ENCODE results near the gene LSM7. TPM values are rescaled to one million over a fixed set of nuclear protein-coding genes. Genes with fewer than 3 reads are reported as not detected.
A peak's percentile ranks its signal among the peaks of the same experiment; 100 is the strongest.

LSM7 gene
- total RNA-seq, 2 experiments from 2014 or later: 164 to 321 TPM

DNA sequence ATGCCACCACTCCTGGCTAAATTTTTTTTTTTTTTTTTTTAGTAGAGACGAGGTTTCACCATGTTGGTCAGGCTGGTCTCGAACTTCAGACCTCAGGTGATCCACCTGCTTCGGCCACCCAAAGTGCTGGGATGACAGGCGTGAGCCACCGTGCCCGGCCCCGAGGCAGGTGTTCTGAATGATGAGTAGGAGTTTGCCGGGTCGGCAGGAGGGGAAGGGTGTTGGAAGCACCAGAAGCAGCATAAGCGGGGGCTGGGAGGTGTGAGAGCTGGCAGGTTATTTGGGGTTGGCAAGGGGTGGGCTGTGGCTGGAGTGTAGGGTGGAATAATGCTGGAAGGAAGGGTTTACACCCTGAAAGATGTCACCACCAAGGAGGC is 1.9 kb upstream of the LSM7 start:
- Histone ChIP-seq H3K36me3 (ENCODE audit: insufficient read depth, low read length) (peaks cover 39% of the 10 kb centered on the region), H3K4me1 (ENCODE audit: insufficient read depth, low read length, poor library complexity, severe bottlenecking) (peaks cover 71% of the 10 kb centered on the region), H2AFZ (ENCODE audit: low read length) (no peak overlapping the region), H3K9me2 (ENCODE audit: insufficient read depth, low read length) (no peaks in the 10 kb centered on the region), H3K4me2 (ENCODE audit: low read length) (peak overlapping the region; percentile 95), H3K9me3 (ENCODE audit: low read length) (peaks cover 5% of the 10 kb centered on the region; the same call in 1 of the 2 replicates), H3K4me3 (ENCODE audit: low read depth, low read length, poor library complexity, severe bottlenecking) (peak overlapping the region; percentile 6), H4K20me1 (ENCODE audit: insufficient read depth, low read length) (no peaks in the 10 kb centered on the region; the same call in 1 of the 2 replicates), H3K27ac (ENCODE audit: low read depth, low read length, poor library complexity, severe bottlenecking) (no peak overlapping the region), H3K79me2 (ENCODE audit: insufficient read depth, low read depth, low read length) (peaks cover 79% of the 10 kb centered on the region)
- no TSS peak for BruUV-seq (replicated peaks)
- CTCF ChIA-PET (ENCODE audit: unreplicated experiment): no interaction called here
- POLR2A ChIA-PET: no interaction called here
- intact Hi-C loops (cut with micrococcal nuclease; ENCODE audit: unreplicated experiment): loop anchor here (5.0 kb wide), 1 partner anchor 297 kb away; no protein-coding TSS in a partner anchor
- TF ChIP-seq, protein P1, sequence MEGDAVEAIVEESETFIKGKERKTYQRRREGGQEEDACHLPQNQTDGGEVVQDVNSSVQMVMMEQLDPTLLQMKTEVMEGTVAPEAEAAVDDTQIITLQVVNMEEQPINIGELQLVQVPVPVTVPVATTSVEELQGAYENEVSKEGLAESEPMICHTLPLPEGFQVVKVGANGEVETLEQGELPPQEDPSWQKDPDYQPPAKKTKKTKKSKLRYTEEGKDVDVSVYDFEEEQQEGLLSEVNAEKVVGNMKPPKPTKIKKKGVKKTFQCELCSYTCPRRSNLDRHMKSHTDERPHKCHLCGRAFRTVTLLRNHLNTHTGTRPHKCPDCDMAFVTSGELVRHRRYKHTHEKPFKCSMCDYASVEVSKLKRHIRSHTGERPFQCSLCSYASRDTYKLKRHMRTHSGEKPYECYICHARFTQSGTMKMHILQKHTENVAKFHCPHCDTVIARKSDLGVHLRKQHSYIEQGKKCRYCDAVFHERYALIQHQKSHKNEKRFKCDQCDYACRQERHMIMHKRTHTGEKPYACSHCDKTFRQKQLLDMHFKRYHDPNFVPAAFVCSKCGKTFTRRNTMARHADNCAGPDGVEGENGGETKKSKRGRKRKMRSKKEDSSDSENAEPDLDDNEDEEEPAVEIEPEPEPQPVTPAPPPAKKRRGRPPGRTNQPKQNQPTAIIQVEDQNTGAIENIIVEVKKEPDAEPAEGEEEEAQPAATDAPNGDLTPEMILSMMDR (conservative IDR thresholded peaks at IDR 0.05; ENCODE audit: low read length): no peak
- no peak for TF ChIP-seq EZH2phosphoT487 (IDR thresholded peaks at IDR 0.05; ENCODE audit: borderline replicate concordance, low read depth, low read length)
- no peak for DNase-seq (ENCODE audit: low spot score)

DNA sequence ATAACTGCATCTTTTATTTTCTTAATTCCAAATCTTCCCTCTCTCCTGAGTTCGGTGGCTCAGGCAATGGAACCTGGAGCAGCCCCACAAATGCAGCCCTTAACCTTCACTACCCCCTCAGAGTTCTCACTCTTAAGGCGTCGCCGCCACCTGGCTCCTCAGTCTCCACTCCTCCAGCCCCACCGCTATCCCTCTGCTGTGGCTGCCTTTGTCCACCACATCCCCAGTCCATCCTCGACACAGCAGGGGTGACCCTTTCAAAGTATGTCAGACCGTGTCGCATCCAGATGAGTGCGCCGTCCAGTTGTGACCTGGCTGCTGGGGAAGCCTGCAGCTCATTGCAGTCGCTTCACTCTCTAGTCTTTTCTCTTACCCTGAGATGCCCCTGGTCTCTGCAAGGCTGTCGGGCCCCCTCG is 1.1 kb upstream of the LSM7 start:
- Histone ChIP-seq H3K4me1 (ENCODE audit: insufficient read depth, low read length, poor library complexity, severe bottlenecking) (peaks cover 72% of the 10 kb centered on the region), H3K36me3 (ENCODE audit: insufficient read depth, low read length) (peaks cover 40% of the 10 kb centered on the region), H3K27ac (ENCODE audit: low read depth, low read length, poor library complexity, severe bottlenecking) (peak overlapping the region; percentile 70), H3K9me2 (ENCODE audit: insufficient read depth, low read length) (no peaks in the 10 kb centered on the region), H3K9me3 (ENCODE audit: low read length) (peaks cover 5% of the 10 kb centered on the region; the same call in 1 of the 2 replicates), H3K79me2 (ENCODE audit: insufficient read depth, low read depth, low read length) (peaks cover 78% of the 10 kb centered on the region), H3K4me3 (ENCODE audit: low read depth, low read length, poor library complexity, severe bottlenecking) (peak overlapping the region; percentile 89), H2AFZ (ENCODE audit: low read length) (no peak overlapping the region), H4K20me1 (ENCODE audit: insufficient read depth, low read length) (no peaks in the 10 kb centered on the region; the same call in 1 of the 2 replicates), H3K4me2 (ENCODE audit: low read length) (peak overlapping the region; percentile 95)
- peak; percentile 26 for DNase-seq (ENCODE audit: low spot score)
- POLR2A ChIA-PET: interaction anchor here (0.7 kb wide), 1 partner anchor 638 kb away, joined by 3 read pairs; no protein-coding TSS in a partner anchor
- BruUV-seq (replicated peaks): TSS peak; percentile 69
- intact Hi-C loops (cut with micrococcal nuclease; ENCODE audit: unreplicated experiment): loop anchor here (2.0 kb wide), 2 partner anchors 57 to 61 kb away; no protein-coding TSS in a partner anchor
- CTCF ChIA-PET (ENCODE audit: unreplicated experiment): no interaction called here
- TF ChIP-seq EZH2phosphoT487 (IDR thresholded peaks at IDR 0.05; ENCODE audit: borderline replicate concordance, low read depth, low read length): no peak
- TF ChIP-seq, protein P1 (conservative IDR thresholded peaks at IDR 0.05; ENCODE audit: low read length): 0 out of 2 replicates have a peak, but pooled peaks have one; percentile 19

DNA sequence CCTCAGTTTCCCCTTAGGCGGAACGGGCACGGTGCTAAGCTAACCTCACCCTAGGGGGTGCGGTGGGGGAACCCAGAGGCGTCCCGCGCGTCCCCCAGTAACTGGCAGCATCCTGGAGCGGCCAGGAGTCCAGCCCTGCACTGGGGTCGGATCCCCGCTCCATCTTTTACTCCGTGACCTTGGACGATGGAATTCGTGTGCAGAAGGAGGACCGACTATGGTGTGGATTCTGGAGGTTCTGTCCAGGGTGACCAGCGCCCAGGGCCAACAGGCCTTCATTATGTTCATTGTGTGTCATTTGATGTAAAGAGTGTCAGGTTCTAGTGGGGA is 728 bp upstream of the LSM7 start:
- H3K27ac ChIP-seq (ENCODE audit: low read depth, low read length, poor library complexity, severe bottlenecking): peak overlapping the region; percentile 70
- no TSS peak for BruUV-seq (replicated peaks)
- H3K9me3 ChIP-seq (ENCODE audit: low read length): peaks cover 5% of the 10 kb centered on the region; the same call in 1 of the 2 replicates
- H3K9me2 ChIP-seq (ENCODE audit: insufficient read depth, low read length): no peaks in the 10 kb centered on the region
- TF ChIP-seq EZH2phosphoT487 (IDR thresholded peaks at IDR 0.05; ENCODE audit: borderline replicate concordance, low read depth, low read length): no peak
- TF ChIP-seq, protein P1 (conservative IDR thresholded peaks at IDR 0.05; ENCODE audit: low read length): no peak
- peaks cover 40% of the 10 kb centered on the region for H3K36me3 ChIP-seq (ENCODE audit: insufficient read depth, low read length)
- H3K4me1 ChIP-seq (ENCODE audit: insufficient read depth, low read length, poor library complexity, severe bottlenecking): peaks cover 71% of the 10 kb centered on the region
- intact Hi-C loops (cut with micrococcal nuclease; ENCODE audit: unreplicated experiment): loop anchor here (2.0 kb wide), 2 partner anchors 56 to 62 kb away; no protein-coding TSS in a partner anchor
- POLR2A ChIA-PET: no interaction called here
- no peak overlapping the region for H2AFZ ChIP-seq (ENCODE audit: low read length)
- H3K4me3 ChIP-seq (ENCODE audit: low read depth, low read length, poor library complexity, severe bottlenecking): peak overlapping the region; percentile 89
- H3K79me2 ChIP-seq (ENCODE audit: insufficient read depth, low read depth, low read length): peaks cover 74% of the 10 kb centered on the region
- CTCF ChIA-PET (ENCODE audit: unreplicated experiment): no interaction called here
- no peak for DNase-seq (ENCODE audit: low spot score)
- no peaks in the 10 kb centered on the region; the same call in 1 of the 2 replicates for H4K20me1 ChIP-seq (ENCODE audit: insufficient read depth, low read length)
- H3K4me2 ChIP-seq (ENCODE audit: low read length): peak overlapping the region; percentile 95

All from OCI-LY7 (cell line).